Ovary (tissue), 9 donors: ENCODE data around the gene SIRT1. TPM values are rescaled to one million over a fixed set of nuclear protein-coding genes. Genes with fewer than 3 reads are reported as not detected.

Experiments used
- DNase-seq, 5 donors: peaks; one replicate each; pipeline ENCODE4 v3.0.0-alpha.2; 2019 to 2020
- H3K27ac ChIP-seq, 2 donors: fragments of 200-600 bp; one replicate each; pipeline versions ENCODE4 v1.5.1 to v1.8.0; 2019 to 2022
- H3K27me3 ChIP-seq: fragments of 200-600 bp; one replicate; pipeline ENCODE4 v1.8.0; 2022
- H3K36me3 ChIP-seq: fragments of 200-600 bp; sonication (generic); one replicate; pipeline ENCODE4 v1.5.1; 2019
- H3K4me1 ChIP-seq: one replicate; pipeline ENCODE4 v1.8.1; 2013; ENCODE audit warnings: mild to moderate bottlenecking, moderate library complexity; ENCODE audit not compliant: insufficient read depth
- H3K4me3 ChIP-seq: fragments of 200-600 bp; sonication (generic); one replicate; pipeline ENCODE4 v1.5.1; 2017
- H3K9me3 ChIP-seq, 2 donors: fragments of 200-600 bp in 1 of 2; sonication (generic) in 1 of 2; one replicate each; pipeline versions ENCODE4 v1.5.1 to v1.8.1; 2013 to 2019; ENCODE audit warnings: mild to moderate bottlenecking in 1 of 2, moderate library complexity in 1 of 2
- CTCF ChIP-seq, 3 donors: fragments of 450-650 bp in 2 of 3; fragments of 200-600 bp in 1 of 3; IDR thresholded peaks; one replicate each; pipeline versions ENCODE4 v1.5.1 to v1.8.0; 2016 to 2022; ENCODE audit warnings: antibody characterized with exemption in 3 of 3, mild to moderate bottlenecking in 1 of 3
- EP300 ChIP-seq: sonication (generic); formaldehyde crosslinking; IDR thresholded peaks from one replicate; pipeline ENCODE4 v1.6.1; 2017; ENCODE audit warnings: antibody characterized with exemption
- POLR2A ChIP-seq: fragments of 450-650 bp; IDR thresholded peaks from one replicate; pipeline ENCODE4 v1.6.1; 2017; ENCODE audit warnings: antibody characterized with exemption, mild to moderate bottlenecking, moderate library complexity
- WGBS, 3 donors: extraction: QIAGEN DNeasy Blood & Tissue Kit in 1 of 3; methylation state at CpG; one replicate each; pipeline versions ENCODE4 v1.1.5 to v1.1.7; 2013 to 2017; 5-methylcytosine and 5-hydroxymethylcytosine counted together
- intact Hi-C, 4 donors: fragments of 100-400 bp; cut with DNase I; formaldehyde crosslinking; loops; one replicate each; pipeline versions ENCODE4 v1.11.0 to v1.15.1; 2022 to 2023
- polyA plus RNA-seq, 2 donors: library from polyadenylated mRNA; stranded (reverse); fragments of 200-250 nt in 1 of 2; fragments of 350-450 nt in 1 of 2; fragmentation: Illumina TruSeq in 1 of 2; extraction: RNeasy Lipid Tissue Mini Kit (QIAGEN cat#74804) in 1 of 2; gene quantifications; one replicate each; pipeline ENCODE4 v1.2.3, GENCODE V29; 2013 to 2014
- total RNA-seq, 7 donors: library from RNA; depleted of rRNA in 2 of 7; stranded (reverse); fragments of >200 nt in 2 of 7; fragmentation: NEBNext Ultra II Directional in 3 of 7; extraction: Animal tissue kit (Norgen Biotek cat#: 25700) in 3 of 7; gene quantifications; one replicate each; pipeline versions ENCODE4 v1.1.0 to v1.2.4, GENCODE V29; 2016 to 2023
- donor health status: DM: no; HTN: no; CAD: no; lungs with moderate emphysema.
- donor health status: DM: no; HTN: no; CAD: no.
- donor health status: Bipolar disorder and iron deficiency.
- donor health status: DM: yes; HTN: yes; CAD: no.
- donor health status: DM: no; HTN: no; CAD: no.
- donor health status: DM: yes; HTN: yes; CAD: no.

SIRT1 gene
- total and polyA plus RNA-seq, 9 donors, result 21.5 to 38.5 (median 31.2) TPM

- Histone ChIP-seq H3K9me3 (no peaks in the 10 kb centered on the region), H3K27ac (peak overlapping the region; percentile 92 to 94), H3K27me3 (no peaks in the 10 kb centered on the region), H3K36me3 (no peaks in the 10 kb centered on the region), H3K4me1 (peaks cover 9% of the 10 kb centered on the region), H3K4me3 (peak overlapping the region; percentile 82)
- intact Hi-C loops, result no loop called here
- peak in 3 of 5 donors; percentile 24 to 30 (median 28) for DNase-seq
- TF ChIP-seq POLR2A, result no peak
- TF ChIP-seq CTCF (IDR thresholded peaks at IDR 0.05), result no peak
- no peak for TF ChIP-seq EP300
- WGBS, 3 donors, result 3 to 7% (median 4%) methylated on average over 13 of the region's 13 CpGs
Measured at GRCh38 chr10:67883710-67884312, 645 bp upstream of the SIRT1 start.

GRCh38 chr10:67884842-67885670, 600 bp downstream of the SIRT1 start:
- H3K4me3 ChIP-seq, result peak overlapping the region; percentile 82
- H3K27ac ChIP-seq, result peak overlapping the region; percentile 92 to 94
- peaks cover 9% of the 10 kb centered on the region for H3K4me1 ChIP-seq
- WGBS, 3 donors, result 0 to 1% (median 1%) methylated on average over 57 to 73 of the region's 73 CpGs
- no peaks in the 10 kb centered on the region for H3K27me3 ChIP-seq
- DNase-seq, result peak; percentile 63 to 81 (median 73)
- no peaks in the 10 kb centered on the region for H3K9me3 ChIP-seq
- no peaks in the 10 kb centered on the region for H3K36me3 ChIP-seq
- intact Hi-C loops, result no loop called here
- TF ChIP-seq POLR2A, result no peak
- TF ChIP-seq CTCF (IDR thresholded peaks at IDR 0.05), result peak in 1 of 3 donors; percentile 21
- no peak for TF ChIP-seq EP300

- H3K36me3 ChIP-seq, result no peaks in the 10 kb centered on the region
Measured at GRCh38 chr10:67893637-67894036, 9.2 kb downstream of the SIRT1 start.

GRCh38 chr10:67903581-67903980, 19.1 kb downstream of the SIRT1 start:
- Histone ChIP-seq H3K4me3 (no peak overlapping the region), H3K27me3 (no peaks in the 10 kb centered on the region), H3K4me1 (no peaks in the 10 kb centered on the region), H3K36me3 (no peaks in the 10 kb centered on the region), H3K9me3 (no peaks in the 10 kb centered on the region), H3K27ac (no peak overlapping the region)
- DNase-seq, result no peak
- 89 to 94% (median 89%) methylated on average over 7 of the region's 7 CpGs for WGBS, 3 donors
- intact Hi-C loops, result no loop called here
- no peak for TF ChIP-seq POLR2A
- no peak for TF ChIP-seq EP300
- no peak for TF ChIP-seq CTCF (IDR thresholded peaks at IDR 0.05)

More at GRCh38 chr10:67893637-67894036, 9.2 kb downstream of the SIRT1 start:
- TF ChIP-seq EP300 (no peak), CTCF (IDR thresholded peaks at IDR 0.05) (no peak), POLR2A (no peak)
- no peak overlapping the region for H3K4me3 ChIP-seq
- intact Hi-C loops, result no loop called here
- peaks cover 1% of the 10 kb centered on the region for H3K4me1 ChIP-seq
- H3K27ac ChIP-seq, result no peak overlapping the region
- no peaks in the 10 kb centered on the region for H3K27me3 ChIP-seq
- no peaks in the 10 kb centered on the region for H3K9me3 ChIP-seq
- DNase-seq, result no peak
- 85 to 93% (median 88%) methylated on average over 14 of the region's 14 CpGs for WGBS, 3 donors
